Chondrocyte (in vitro differentiated cells): ENCODE data around the gene MISP3. TPM values are rescaled to one million over a fixed set of nuclear protein-coding genes. Genes with fewer than 3 reads are reported as not detected.

Source experiments
- DNase-seq: peaks from one replicate; pipeline ENCODE4 v3.0.0; 2021; ENCODE audit warnings: mixed read lengths, low spot score
- H3K27ac Mint-ChIP-seq: one replicate; pipeline ENCODE4 v1.8.0; 2021; ENCODE audit warnings: mild to moderate bottlenecking, moderate library complexity, mixed read lengths; ENCODE audit not compliant: unreplicated experiment
- H3K27me3 Mint-ChIP-seq: 2 replicates; pipeline ENCODE4 v1.8.0; 2021; ENCODE audit warnings: low read depth, mixed read lengths
- H3K36me3 Mint-ChIP-seq: 2 replicates; pipeline ENCODE4 v1.8.0; 2021; ENCODE audit warnings: low read depth, mixed read lengths
- H3K4me1 Mint-ChIP-seq: 2 replicates; pipeline ENCODE4 v1.8.0; 2021; ENCODE audit warnings: low read depth, mild to moderate bottlenecking, mixed read lengths
- H3K4me3 Mint-ChIP-seq: one replicate; pipeline ENCODE4 v1.8.0; 2021; ENCODE audit warnings: mild to moderate bottlenecking, moderate library complexity, mixed read lengths; ENCODE audit not compliant: unreplicated experiment
- H3K9me3 Mint-ChIP-seq: 2 replicates; pipeline ENCODE4 v1.8.0; 2021; ENCODE audit warnings: low read depth, mixed read lengths
- CTCF ChIP-seq: fragments of 200-600 bp; sonication (generic); IDR thresholded peaks from 2 replicates; pipeline ENCODE4 v1.5.0; 2021; ENCODE audit warnings: antibody characterized with exemption, mild to moderate bottlenecking, moderate library complexity
- total RNA-seq: library from RNA; stranded (reverse); gene quantifications from 3 replicates; pipeline ENCODE4 v1.2.1, GENCODE V29; 2021

MISP3 gene
- total RNA-seq, 1 donor from 2014 or later = 2.0 TPM

- H3K4me1 Mint-ChIP-seq = peaks cover 6% of the 10 kb centered on the region
- H3K27me3 Mint-ChIP-seq = no peaks in the 10 kb centered on the region
- no peak overlapping the region for H3K27ac Mint-ChIP-seq
- no peak for DNase-seq
- peaks cover 6% of the 10 kb centered on the region for H3K36me3 Mint-ChIP-seq
- H3K4me3 Mint-ChIP-seq = no peak overlapping the region
- H3K9me3 Mint-ChIP-seq = no peaks in the 10 kb centered on the region
- TF ChIP-seq CTCF = no peak
Observed at GRCh38 chr19:14107581-14108461, 35.2 kb downstream of the MISP3 start.

DNA sequence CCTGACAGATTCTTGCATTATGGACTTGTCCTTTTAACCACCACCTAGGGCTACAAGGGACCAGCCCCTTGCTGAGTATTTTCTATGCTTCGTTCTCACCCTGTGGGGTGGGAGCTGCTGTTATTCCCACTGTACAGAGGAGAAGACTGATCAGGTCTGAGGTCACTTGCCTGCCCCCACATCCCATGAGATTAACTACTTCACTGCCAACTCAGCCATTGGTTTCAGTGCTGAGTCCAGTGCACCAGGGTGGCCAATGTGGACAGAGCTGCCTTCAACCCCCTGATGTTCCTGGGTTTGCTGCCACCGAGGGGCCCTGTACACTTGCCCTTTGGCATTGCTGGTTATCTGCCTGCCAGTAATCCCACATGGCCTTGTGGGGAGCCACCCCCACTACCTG, 38.1 kb downstream of the MISP3 start:
- H3K4me1 Mint-ChIP-seq = peaks cover 23% of the 10 kb centered on the region
- peak overlapping the region; percentile 12 for H3K27ac Mint-ChIP-seq
- no peak for TF ChIP-seq CTCF
- peaks cover 2% of the 10 kb centered on the region for H3K36me3 Mint-ChIP-seq
- no peak for DNase-seq
- no peak overlapping the region for H3K4me3 Mint-ChIP-seq
- no peaks in the 10 kb centered on the region for H3K9me3 Mint-ChIP-seq
- no peaks in the 10 kb centered on the region for H3K27me3 Mint-ChIP-seq

GRCh38 chr19:14111486-14111885, 38.9 kb downstream of the MISP3 start:
- DNase-seq = no peak
- Mint-ChIP-seq H3K9me3 (no peaks in the 10 kb centered on the region), H3K27ac (no peak overlapping the region), H3K4me1 (peaks cover 31% of the 10 kb centered on the region), H3K4me3 (no peak overlapping the region), H3K36me3 (no peaks in the 10 kb centered on the region), H3K27me3 (no peaks in the 10 kb centered on the region)
- no peak for TF ChIP-seq CTCF

- H3K9me3 Mint-ChIP-seq = no peaks in the 10 kb centered on the region
- peaks cover 36% of the 10 kb centered on the region for H3K4me1 Mint-ChIP-seq
- no peak for TF ChIP-seq CTCF
Observed at GRCh38 chr19:14112051-14112808, 39.6 kb downstream of the MISP3 start.

DNA sequence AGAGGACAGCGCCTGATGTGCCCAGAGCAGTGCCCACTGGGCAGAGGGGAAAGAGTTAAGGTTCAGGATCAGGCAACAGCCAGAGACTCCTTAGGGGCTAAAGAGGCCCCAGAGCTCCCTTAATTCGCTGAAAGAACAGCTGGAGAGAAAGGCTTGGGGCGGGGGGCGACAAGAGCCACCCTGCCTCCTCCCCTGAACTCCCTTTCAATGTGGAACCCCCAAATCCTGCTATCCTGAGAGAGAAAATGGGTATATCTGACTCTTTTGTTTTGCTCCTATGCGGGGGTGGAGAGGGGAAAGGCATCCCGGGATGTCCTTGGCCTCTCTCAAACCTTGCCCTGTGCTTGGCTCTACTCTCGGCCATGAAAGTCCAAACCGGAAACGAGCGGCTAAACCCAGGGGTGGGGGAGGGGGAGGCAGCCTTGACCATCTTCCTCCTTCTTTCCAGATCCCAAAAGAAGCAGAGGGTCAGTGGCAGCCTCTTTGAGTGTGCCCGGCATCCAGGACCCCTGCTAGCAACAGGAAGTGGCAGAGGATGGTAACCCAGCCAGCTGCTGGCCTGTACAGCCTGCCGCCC, 40.3 kb downstream of the MISP3 start:
- Mint-ChIP-seq H3K4me1 (peaks cover 36% of the 10 kb centered on the region), H3K27me3 (no peaks in the 10 kb centered on the region), H3K9me3 (no peaks in the 10 kb centered on the region), H3K4me3 (peak overlapping the region; percentile 54), H3K36me3 (no peaks in the 10 kb centered on the region), H3K27ac (peak overlapping the region; percentile 82)
- DNase-seq = no peak
- no peak for TF ChIP-seq CTCF

More at GRCh38 chr19:14112051-14112808, 39.6 kb downstream of the MISP3 start:
- Mint-ChIP-seq H3K27me3 (no peaks in the 10 kb centered on the region), H3K36me3 (no peaks in the 10 kb centered on the region), H3K27ac (peak overlapping the region; percentile 82), H3K4me3 (peak overlapping the region; percentile 54)
- DNase-seq = no peak
